CD4-positive, alpha-beta memory T cell (primary cell): ENCODE measurements around the gene CTRB1. TPM values are rescaled to one million over a fixed set of nuclear protein-coding genes. Genes with fewer than 3 reads are reported as not detected.
A peak's percentile ranks its signal among the peaks of the same experiment; 100 is the strongest.
"Not testable (repeated sequence)": the region's sequence is repeated elsewhere in the genome, so short reads cannot be mapped to it uniquely, and the experiment has no call there.

Experiments used
- CTCF ChIA-PET: fragments of 350-600 bp; sonication (Branson Sonifier 250); formaldehyde crosslinking; loops from one replicate; lab custom pipeline; 2021; ENCODE audit warnings: inconsistent platforms; ENCODE audit not compliant: partially characterized antibody; lab: Charles Lee
- POLR2A ChIA-PET: fragments of 350-600 bp; sonication (Branson Sonifier 250); formaldehyde crosslinking; loops from one replicate; lab custom pipeline; 2021; ENCODE audit not compliant: partially characterized antibody; lab: Charles Lee
- DNase-seq, 5 donors: peaks; one replicate each; pipeline versions ENCODE4 v3.0.0 to v3.0.0-alpha.2; 2020 to 2022; ENCODE audit warnings: mixed read lengths in 1 of 5
- H3K27ac ChIP-seq: one replicate; pipeline ENCODE4 v1.7.0; 2013; ENCODE audit warnings: low read depth, low read length
- H3K27me3 ChIP-seq: 2 replicates; pipeline ENCODE4 v1.7.0; 2013; ENCODE audit warnings: mild to moderate bottlenecking, low read length, moderate library complexity; ENCODE audit not compliant: insufficient read depth
- H3K36me3 ChIP-seq: 2 replicates; pipeline ENCODE4 v1.7.0; 2013; ENCODE audit warnings: mild to moderate bottlenecking, low read length, moderate library complexity; ENCODE audit not compliant: insufficient read depth
- H3K4me1 ChIP-seq: 2 replicates; pipeline ENCODE4 v1.7.0; 2013; ENCODE audit warnings: mild to moderate bottlenecking, low read length, moderate library complexity; ENCODE audit not compliant: insufficient read depth
- H3K4me3 ChIP-seq, 2 donors: one replicate each; pipeline ENCODE4 v1.7.0; 2013; ENCODE audit warnings: low read length in 2 of 2, mild to moderate bottlenecking in 1 of 2
- H3K9me3 ChIP-seq, 2 donors: one replicate each; pipeline ENCODE4 v1.7.0; 2013; ENCODE audit warnings: low read length in 2 of 2, control low read depth in 1 of 2; ENCODE audit not compliant: control insufficient read depth in 1 of 2
- H3K27ac Mint-ChIP-seq, 7 donors: one replicate each; pipeline ENCODE4 v1.8.0; 2020 to 2021; ENCODE audit warnings: mixed read lengths in 7 of 7, mild to moderate bottlenecking in 6 of 7, inconsistent platforms in 3 of 7, moderate library complexity in 3 of 7
- H3K27me3 Mint-ChIP-seq, 2 donors: one replicate each; pipeline ENCODE4 v1.8.0; 2020 to 2021; ENCODE audit warnings: mixed read lengths in 2 of 2
- H3K36me3 Mint-ChIP-seq, 2 donors: one replicate each; pipeline ENCODE4 v1.8.0; 2020 to 2021; ENCODE audit warnings: mixed read lengths in 2 of 2, inconsistent platforms in 1 of 2, mild to moderate bottlenecking in 1 of 2
- H3K4me1 Mint-ChIP-seq, 4 donors: one replicate each; pipeline ENCODE4 v1.8.0; 2020 to 2021; ENCODE audit warnings: mixed read lengths in 4 of 4, mild to moderate bottlenecking in 1 of 4
- H3K4me3 Mint-ChIP-seq, 8 donors: one replicate each; pipeline ENCODE4 v1.8.0; 2020 to 2021; ENCODE audit warnings: mixed read lengths in 8 of 8, mild to moderate bottlenecking in 7 of 8, moderate library complexity in 6 of 8, inconsistent platforms in 3 of 8
- H3K9me3 Mint-ChIP-seq, 8 donors: one replicate each; pipeline ENCODE4 v1.8.0; 2020 to 2021; ENCODE audit warnings: mixed read lengths in 8 of 8, mild to moderate bottlenecking in 5 of 8, inconsistent platforms in 3 of 8, moderate library complexity in 1 of 8
- intact Hi-C: fragments of 100-400 bp; cut with micrococcal nuclease; formaldehyde crosslinking; loops from one replicate; pipeline ENCODE4 v1.15.1; 2023
- polyA plus RNA-seq, 2 donors: library from polyadenylated mRNA; unstranded; fragments of 300-500 nt; fragmentation: Illumina TruSeq; gene quantifications; one replicate each; pipeline ENCODE4 v1.2.3, GENCODE V29; 2021
- total RNA-seq, 2 experiments: library from RNA; stranded (reverse); gene quantifications; one replicate each; pipeline ENCODE4 v1.2.3, GENCODE V29; 2021

The CTRB1 gene
- total and polyA plus RNA-seq, 4 experiments from 2014 or later, result not detected

GRCh38 chr16:75208861-75209505 is 9.8 kb upstream of the CTRB1 start:
- Mint-ChIP-seq H3K4me3 (no peak overlapping the region), H3K36me3 (no peaks in the 10 kb centered on the region), H3K27ac (no peak overlapping the region), H3K4me1 (no peaks in the 10 kb centered on the region), H3K27me3 (peaks cover 0 to 1% of the 10 kb centered on the region in 2 donors), H3K9me3 (no peaks in the 10 kb centered on the region)
- intact Hi-C loops, result no loop called here
- no peaks in the 10 kb centered on the region for H3K27me3 ChIP-seq
- no peak overlapping the region for H3K4me3 ChIP-seq
- no peak overlapping the region for H3K27ac ChIP-seq
- H3K36me3 ChIP-seq, result no peaks in the 10 kb centered on the region
- no peaks in the 10 kb centered on the region for H3K9me3 ChIP-seq
- H3K4me1 ChIP-seq, result no peaks in the 10 kb centered on the region
- CTCF ChIA-PET, result interaction anchor here (0.7 to 1.5 kb wide), 2 partner anchors 12 to 25 kb away, joined by 3 read pairs; no protein-coding TSS in a partner anchor
- POLR2A ChIA-PET, result no interaction called here
- DNase-seq, result no peak

GRCh38 chr16:75209514-75209913 is 9.3 kb upstream of the CTRB1 start:
- H3K4me1 ChIP-seq, H3K27ac Mint-ChIP-seq, POLR2A ChIA-PET, H3K4me3 Mint-ChIP-seq, DNase-seq, H3K36me3 Mint-ChIP-seq, H3K9me3 Mint-ChIP-seq, H3K27me3 Mint-ChIP-seq, H3K27ac ChIP-seq, H3K36me3 ChIP-seq, H3K9me3 ChIP-seq, intact Hi-C loops, H3K4me3 ChIP-seq, H3K4me1 Mint-ChIP-seq, H3K27me3 ChIP-seq: not testable (repeated sequence)
- CTCF ChIA-PET, result interaction anchor here (1.5 kb wide), 1 partner anchor 12 kb away, joined by 3 read pairs; no protein-coding TSS in a partner anchor

GRCh38 chr16:75209944-75210343 is 8.8 kb upstream of the CTRB1 start:
- ChIA-PET CTCF (interaction anchor here (0.6 to 1.5 kb wide), 2 partner anchors 13 to 235 kb away, joined by 3 read pairs; no protein-coding TSS in a partner anchor), POLR2A (no interaction called here)
- intact Hi-C loops, result no loop called here
- Histone ChIP-seq H3K4me3 (no peak overlapping the region), H3K27me3 (no peaks in the 10 kb centered on the region), H3K9me3 (no peaks in the 10 kb centered on the region), H3K4me1 (no peaks in the 10 kb centered on the region), H3K36me3 (no peaks in the 10 kb centered on the region), H3K27ac (no peak overlapping the region)
- Mint-ChIP-seq H3K27ac (no peak overlapping the region), H3K27me3 (peaks cover 0 to 1% of the 10 kb centered on the region in 2 donors), H3K36me3 (no peaks in the 10 kb centered on the region), H3K9me3 (no peaks in the 10 kb centered on the region), H3K4me1 (no peaks in the 10 kb centered on the region), H3K4me3 (no peak overlapping the region)
- DNase-seq, result no peak

GRCh38 chr16:75211286-75211685 is 7.5 kb upstream of the CTRB1 start:
- H3K27me3 ChIP-seq, DNase-seq, H3K4me3 Mint-ChIP-seq, H3K4me3 ChIP-seq, H3K27ac Mint-ChIP-seq, H3K4me1 ChIP-seq, POLR2A ChIA-PET, intact Hi-C loops, H3K4me1 Mint-ChIP-seq, H3K9me3 ChIP-seq, H3K9me3 Mint-ChIP-seq, H3K27ac ChIP-seq, H3K36me3 ChIP-seq, H3K36me3 Mint-ChIP-seq, H3K27me3 Mint-ChIP-seq, CTCF ChIA-PET: not testable (repeated sequence)

- H3K4me1 Mint-ChIP-seq, result peaks cover 6 to 16% (median 10%) of the 10 kb centered on the region in 4 donors
- no peaks in the 10 kb centered on the region for H3K36me3 Mint-ChIP-seq
- POLR2A ChIA-PET, result no interaction called here
- intact Hi-C loops, result no loop called here
- no peak overlapping the region for H3K4me3 Mint-ChIP-seq
- CTCF ChIA-PET, result interaction anchor here (1.8 to 8.7 kb wide), 2 partner anchors 16 to 17 kb away, joined by 8 to 56 read pairs; no protein-coding TSS in a partner anchor
- Histone ChIP-seq H3K27me3 (no peaks in the 10 kb centered on the region), H3K4me3 (no peak overlapping the region), H3K27ac (no peak overlapping the region), H3K36me3 (no peaks in the 10 kb centered on the region), H3K9me3 (no peaks in the 10 kb centered on the region), H3K4me1 (peaks cover 7% of the 10 kb centered on the region)
- DNase-seq, result no peak
- H3K27ac Mint-ChIP-seq, result peak overlapping the region in 2 of 7 donors; percentile 41 to 67
- H3K27me3 Mint-ChIP-seq, result no peaks in the 10 kb centered on the region
- H3K9me3 Mint-ChIP-seq, result no peaks in the 10 kb centered on the region
Observed at GRCh38 chr16:75216127-75216526, 2.7 kb upstream of the CTRB1 start.

GRCh38 chr16:75216576-75216975 is 2.2 kb upstream of the CTRB1 start:
- DNase-seq, result no peak
- peaks cover 7% of the 10 kb centered on the region for H3K4me1 ChIP-seq
- no peaks in the 10 kb centered on the region for H3K27me3 ChIP-seq
- no peak overlapping the region for H3K4me3 ChIP-seq
- intact Hi-C loops, result no loop called here
- CTCF ChIA-PET, result interaction anchor here (1.8 to 8.7 kb wide), 2 partner anchors 16 to 17 kb away, joined by 8 to 56 read pairs; no protein-coding TSS in a partner anchor
- Mint-ChIP-seq H3K4me1 (peaks cover 6 to 16% (median 10%) of the 10 kb centered on the region in 4 donors), H3K27ac (no peak overlapping the region), H3K36me3 (no peaks in the 10 kb centered on the region), H3K9me3 (no peaks in the 10 kb centered on the region), H3K27me3 (no peaks in the 10 kb centered on the region), H3K4me3 (no peak overlapping the region)
- POLR2A ChIA-PET, result no interaction called here
- H3K27ac ChIP-seq, result no peak overlapping the region
- H3K9me3 ChIP-seq, result no peaks in the 10 kb centered on the region
- H3K36me3 ChIP-seq, result no peaks in the 10 kb centered on the region

GRCh38 chr16:75217389-75217851 is 1.4 kb upstream of the CTRB1 start:
- H3K9me3 ChIP-seq, result no peaks in the 10 kb centered on the region
- peak overlapping the region in 2 of 7 donors; percentile 4 to 62 for H3K27ac Mint-ChIP-seq
- intact Hi-C loops, result no loop called here
- H3K4me1 Mint-ChIP-seq, result peaks cover 6 to 16% (median 10%) of the 10 kb centered on the region in 4 donors
- no peak overlapping the region for H3K4me3 ChIP-seq
- no peak overlapping the region for H3K4me3 Mint-ChIP-seq
- no peak overlapping the region for H3K27ac ChIP-seq
- no peaks in the 10 kb centered on the region for H3K36me3 ChIP-seq
- no peaks in the 10 kb centered on the region for H3K9me3 Mint-ChIP-seq
- no peaks in the 10 kb centered on the region for H3K36me3 Mint-ChIP-seq
- ChIA-PET POLR2A (no interaction called here), CTCF (interaction anchor here (8.7 kb wide), 1 partner anchor 17 kb away, joined by 56 read pairs; no protein-coding TSS in a partner anchor)
- peaks cover 7% of the 10 kb centered on the region for H3K4me1 ChIP-seq
- H3K27me3 ChIP-seq, result no peaks in the 10 kb centered on the region
- no peaks in the 10 kb centered on the region for H3K27me3 Mint-ChIP-seq
- DNase-seq, result no peak
